HG02678 (cell line): ENCODE data around the gene TBCD.
"Not testable (repeated sequence)": the region's sequence is repeated elsewhere in the genome, so short reads cannot be mapped to it uniquely, and the experiment has no call there.

ENCODE experiments used
- ATAC-seq: cut with Tn5 transposase; IDR thresholded peaks from one replicate; pipeline ENCODE4 v1.9.1; 2021; ENCODE audit warnings: mild to moderate bottlenecking, moderate library complexity; ENCODE audit not compliant: unreplicated experiment

The TBCD gene

DNA sequence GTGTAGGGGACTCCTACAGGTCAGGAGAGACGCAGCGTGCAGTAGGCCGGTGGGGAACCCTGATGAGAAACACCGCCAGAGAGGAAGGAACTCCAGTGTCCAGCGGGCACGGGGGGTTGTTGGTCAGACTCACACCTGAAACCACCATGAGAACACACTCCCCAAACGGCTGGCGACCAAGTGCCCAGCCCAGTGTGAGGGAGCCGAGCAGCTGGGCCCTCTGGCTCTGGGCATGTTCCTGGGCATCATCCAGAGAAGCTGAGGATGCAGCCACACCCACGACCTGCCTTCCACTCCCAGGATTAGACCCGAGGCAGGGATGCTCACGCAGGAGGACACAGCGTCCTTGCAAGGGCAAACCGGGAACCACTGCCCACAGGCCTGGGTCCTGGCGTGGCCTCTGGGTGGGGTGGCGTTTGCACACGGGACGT is 196.2 kb downstream of the TBCD start:
- no peak for ATAC-seq

DNA sequence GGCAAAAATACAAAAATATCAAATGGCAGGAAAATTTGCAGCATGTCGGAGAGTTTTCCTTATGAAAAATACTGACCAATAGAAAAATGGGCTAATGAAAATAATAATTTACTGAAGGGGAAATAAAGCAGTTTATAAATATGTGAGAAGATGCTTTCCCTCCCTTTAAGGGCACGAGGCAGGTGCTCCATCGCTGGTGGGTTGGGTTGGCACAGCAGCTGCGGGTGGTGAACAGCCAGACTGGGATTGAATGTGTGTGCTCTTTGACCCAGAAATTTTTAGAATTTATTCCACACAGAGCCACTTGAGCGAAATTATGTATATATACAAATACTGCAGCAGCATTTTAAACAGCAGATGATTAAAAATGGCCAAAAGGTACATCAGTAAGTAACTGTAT is 197.1 kb downstream of the TBCD start:
- no peak for ATAC-seq

DNA sequence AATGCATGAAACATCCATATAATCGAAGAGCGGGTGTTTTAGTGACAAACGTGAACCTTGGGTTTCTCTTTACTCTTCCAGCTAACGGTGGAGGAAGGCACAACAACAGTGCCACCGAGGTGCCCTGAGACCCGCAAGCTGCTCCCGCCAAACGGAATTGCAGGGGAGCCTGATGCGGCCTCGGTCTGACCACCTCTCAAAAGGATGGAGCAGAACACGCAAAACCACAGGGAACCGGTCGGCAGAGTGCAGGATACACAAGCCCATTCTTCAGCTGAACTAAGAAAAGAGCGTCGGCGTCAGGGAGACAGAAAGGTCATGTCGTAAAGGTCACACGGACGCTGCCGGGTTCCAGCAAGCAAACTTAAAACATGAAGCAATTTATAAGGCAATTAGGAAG is 197.5 kb downstream of the TBCD start:
- no peak for ATAC-seq

DNA sequence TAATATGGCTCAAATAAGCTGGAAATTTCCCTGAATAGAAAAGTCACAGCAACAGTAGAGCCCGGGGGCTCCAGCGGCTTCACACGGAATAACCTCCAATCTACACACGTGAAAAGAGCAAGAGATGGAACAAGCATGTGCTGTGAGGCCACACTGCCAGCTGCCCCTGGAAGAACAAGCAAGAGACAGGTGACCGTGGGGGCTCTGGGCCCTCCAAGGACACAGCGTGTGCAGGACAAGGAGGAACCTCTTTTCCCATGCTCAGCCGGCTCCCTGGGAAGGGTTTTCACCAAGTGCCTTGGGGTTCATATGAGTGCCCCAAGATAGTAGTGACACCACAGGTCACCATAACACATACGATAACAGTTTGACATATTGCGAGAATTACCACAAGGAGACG is 198.1 kb downstream of the TBCD start:
- no peak for ATAC-seq

DNA sequence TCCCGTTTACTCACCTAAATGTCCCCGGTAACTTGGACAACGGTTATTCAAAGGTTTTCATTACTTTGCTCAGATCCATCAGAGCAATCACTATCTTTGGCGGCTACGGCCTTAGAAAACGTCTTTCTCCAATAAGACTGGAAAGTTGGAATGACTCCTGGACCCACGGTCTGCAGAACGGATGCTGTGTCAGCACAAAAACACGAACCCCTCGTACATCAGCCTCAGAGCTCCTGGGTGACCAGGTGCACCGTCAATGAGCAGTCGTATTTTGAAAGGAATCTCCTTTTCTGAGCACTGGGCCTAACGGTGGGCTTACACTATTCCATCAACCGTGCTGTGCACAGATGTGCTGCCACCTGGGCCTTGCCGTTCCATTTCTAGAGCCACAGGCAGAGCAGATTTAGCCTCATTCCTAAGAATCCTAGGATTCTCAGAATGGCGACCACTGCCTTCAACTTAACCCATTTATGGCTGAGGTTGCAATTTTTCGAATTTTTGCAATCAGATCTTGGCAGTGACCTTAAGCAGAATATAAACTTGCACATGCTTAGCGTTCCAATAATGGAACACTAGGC is 198.7 kb downstream of the TBCD start:
- ATAC-seq = no peak

DNA sequence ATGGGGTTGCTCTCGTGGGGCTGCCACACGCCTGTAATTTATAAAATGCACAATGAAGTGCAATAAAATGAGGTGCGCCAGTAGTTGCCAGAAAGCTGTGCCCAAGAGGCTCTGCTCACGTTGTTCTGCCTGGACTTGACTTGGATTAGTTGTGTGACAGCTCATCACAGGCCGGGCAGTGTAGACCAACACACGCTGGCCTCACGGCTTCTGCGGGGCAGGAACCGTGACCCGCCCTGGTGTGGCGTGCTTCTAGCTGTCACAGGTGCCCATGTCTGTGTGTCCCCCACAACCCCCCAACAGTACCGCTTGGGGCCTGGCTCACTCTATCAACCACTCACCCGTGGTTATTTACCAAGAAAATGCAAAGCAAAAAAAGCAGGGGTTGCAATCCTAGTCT is 200.2 kb downstream of the TBCD start:
- no peak for ATAC-seq

DNA sequence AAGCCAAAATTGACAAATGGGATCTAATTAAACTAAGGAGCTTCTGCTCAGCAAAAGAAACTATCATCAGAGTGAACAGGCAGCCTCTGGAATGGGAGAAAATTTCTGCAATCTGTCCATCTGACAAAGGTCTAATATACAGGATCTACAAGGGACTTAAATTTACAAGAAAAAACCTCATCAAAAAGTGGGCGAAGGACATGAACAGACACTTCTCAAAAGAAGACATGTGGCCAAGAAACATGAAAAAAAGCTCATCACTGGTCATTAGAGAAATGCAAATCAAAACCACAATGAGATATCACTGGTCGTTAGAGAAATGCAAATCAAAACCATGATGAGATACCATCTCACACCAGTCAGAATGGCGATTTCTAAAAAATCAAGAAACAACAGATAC is 203.2 kb downstream of the TBCD start:
- not testable (repeated sequence) for ATAC-seq

DNA sequence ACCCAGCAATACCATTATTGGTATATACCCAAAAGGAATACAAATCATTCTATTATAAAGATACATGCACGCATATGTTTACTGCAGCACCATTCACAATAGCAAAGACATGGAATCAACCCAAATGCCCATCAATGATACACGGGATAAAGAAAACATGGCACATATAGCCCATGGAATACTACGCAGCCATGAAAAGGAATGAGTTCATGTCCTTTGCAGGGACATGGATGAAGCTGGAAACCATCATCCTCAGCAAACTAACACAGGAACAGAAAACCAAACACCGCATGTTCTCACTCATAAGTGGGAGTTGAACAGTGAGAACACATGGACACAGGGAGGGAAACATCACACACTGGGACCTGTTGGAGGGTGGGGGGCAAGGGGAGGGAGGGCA is 203.8 kb downstream of the TBCD start:
- ATAC-seq = not testable (repeated sequence)

DNA sequence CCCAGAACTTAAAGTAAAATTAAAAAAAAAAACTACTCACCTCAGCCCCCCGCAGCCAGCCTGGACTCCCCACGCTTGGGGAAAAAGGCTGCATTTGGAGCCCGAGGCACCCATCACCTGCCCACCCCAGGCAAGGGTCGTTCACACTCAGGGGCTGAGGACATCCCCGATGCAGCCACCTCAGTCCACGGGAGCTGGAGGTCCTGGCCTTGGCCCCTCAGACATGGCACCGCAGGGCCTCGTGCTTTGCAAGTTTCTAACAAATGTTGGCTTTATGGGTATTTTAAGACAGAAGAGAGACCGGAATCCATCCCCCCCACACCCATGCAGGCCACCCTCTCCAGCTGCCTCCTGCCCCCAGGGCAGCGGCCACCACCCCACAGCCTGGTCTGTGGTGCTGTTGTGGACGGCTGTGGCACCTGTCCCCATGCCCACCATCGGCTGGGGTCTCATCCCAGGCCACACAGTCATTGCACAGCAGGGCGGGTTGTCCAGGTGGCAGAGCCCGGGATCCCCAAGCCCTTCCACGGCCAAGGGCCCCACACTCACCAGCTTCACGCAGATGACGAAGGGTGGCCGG is 204.4 kb downstream of the TBCD start:
- ATAC-seq = no peak

DNA sequence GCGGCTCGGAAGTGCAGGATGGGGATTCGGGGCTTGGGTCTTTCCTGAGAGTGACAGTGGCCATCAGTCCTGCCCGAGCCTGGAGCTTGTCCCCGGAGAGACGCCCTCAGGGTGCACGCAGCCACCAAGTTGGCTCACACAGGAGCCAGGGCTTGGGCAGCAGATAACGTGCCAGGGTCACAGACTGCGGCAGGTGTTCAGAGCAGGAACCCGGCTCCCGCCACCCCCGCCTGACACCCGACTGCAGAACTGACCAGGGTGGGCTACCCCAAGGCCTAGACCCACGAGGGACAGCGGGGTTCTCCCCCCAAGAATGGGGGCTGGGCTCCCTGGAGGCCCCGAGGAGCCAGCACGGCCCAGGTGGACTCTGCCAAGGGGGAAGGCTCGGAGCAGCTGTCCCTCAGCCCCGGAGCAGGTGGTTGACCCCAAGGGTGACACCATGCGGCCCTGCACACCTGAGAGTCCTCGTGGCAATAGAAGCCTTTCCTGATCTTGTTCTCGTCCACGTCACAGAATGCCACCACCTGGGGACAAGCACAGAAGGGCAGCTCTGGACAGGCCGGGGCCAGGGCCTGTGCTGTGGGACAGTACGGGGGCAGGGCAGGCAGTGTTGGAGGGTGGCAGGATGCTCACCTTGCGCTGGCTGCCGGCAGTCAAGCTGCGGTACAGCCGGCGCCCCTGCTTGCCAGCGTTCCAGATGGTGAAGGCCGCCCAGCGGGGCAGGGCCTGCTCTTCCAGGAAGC is 205.0 kb downstream of the TBCD start:
- ATAC-seq = no peak

DNA sequence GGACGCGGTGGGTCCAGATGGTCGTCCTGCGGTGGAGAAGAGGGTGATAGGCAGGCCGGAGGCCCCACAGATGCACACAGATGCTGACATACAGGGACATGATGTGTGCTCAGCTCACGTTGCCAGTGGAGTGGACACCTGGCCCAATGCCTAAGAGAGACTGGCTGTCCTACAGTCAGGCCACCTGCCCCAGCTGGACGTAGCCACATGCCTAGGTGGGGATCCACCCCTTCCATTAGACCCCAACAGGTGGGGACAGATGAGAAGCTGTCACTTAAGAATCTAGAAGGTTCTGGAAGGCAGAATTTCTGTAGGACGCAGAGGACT is 205.6 kb downstream of the TBCD start:
- no peak for ATAC-seq

DNA sequence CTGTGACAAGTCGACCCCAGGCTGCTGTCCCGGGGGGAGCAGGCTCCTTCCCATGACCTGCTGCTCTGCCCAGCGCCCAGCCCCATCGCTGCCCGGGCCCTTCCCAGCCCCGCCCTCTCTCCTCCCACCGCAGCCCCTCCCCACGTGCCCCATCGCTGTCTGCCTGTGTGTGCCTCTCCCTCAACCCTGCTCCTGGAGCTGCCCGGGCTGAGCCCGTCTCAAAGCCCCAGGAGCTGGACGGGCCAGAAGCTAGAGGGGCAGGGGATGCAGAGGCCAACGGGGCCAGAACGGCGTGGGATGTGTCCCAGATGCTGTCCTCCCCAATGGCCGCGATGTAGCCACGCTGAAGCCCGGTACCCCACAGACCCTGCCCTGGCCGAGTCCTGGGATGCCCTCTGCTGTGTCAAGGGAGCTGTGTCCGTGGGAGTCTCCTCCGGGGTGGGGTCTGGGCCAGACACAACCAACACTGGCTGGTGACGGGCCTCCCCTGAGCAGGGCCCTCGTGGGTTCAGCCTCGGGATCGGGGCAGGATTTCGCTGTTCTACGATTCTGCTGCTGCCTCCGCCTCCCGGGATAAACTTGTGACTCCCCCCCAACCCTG is 206.2 kb downstream of the TBCD start:
- ATAC-seq = no peak

DNA sequence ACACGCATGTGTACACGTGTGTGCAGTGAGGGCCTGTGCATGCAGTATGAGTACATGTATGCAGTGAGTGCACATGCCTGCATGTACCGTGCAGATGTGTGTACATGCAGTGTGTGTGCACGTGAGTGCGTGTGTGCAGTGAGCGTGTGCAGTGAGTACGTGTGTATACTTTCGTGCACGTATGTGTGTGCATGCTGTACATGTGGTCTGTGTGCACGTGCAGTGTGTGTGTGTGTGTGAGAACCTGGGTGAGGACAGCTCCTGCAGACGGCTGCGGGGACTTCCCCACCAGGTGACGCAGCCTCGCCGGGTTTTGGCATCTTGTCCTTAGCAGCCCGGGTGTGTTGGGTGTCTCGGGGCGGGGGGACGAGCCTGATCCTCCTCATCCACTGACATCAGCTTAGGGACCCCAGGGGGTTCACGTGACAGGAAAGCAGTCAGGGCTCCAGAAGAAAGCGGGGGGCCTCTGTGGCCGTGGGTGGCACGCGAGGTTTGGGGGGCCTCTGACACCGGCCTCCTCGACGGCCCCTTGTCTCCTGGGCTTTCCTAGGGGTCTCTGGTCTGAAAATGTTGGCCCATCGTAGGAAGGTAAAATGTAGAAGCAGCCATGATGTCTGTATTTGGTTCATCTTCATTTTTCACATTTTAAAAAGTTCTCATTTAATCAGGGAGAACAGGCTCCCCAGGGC is 207.5 kb downstream of the TBCD start:
- ATAC-seq = no peak

DNA sequence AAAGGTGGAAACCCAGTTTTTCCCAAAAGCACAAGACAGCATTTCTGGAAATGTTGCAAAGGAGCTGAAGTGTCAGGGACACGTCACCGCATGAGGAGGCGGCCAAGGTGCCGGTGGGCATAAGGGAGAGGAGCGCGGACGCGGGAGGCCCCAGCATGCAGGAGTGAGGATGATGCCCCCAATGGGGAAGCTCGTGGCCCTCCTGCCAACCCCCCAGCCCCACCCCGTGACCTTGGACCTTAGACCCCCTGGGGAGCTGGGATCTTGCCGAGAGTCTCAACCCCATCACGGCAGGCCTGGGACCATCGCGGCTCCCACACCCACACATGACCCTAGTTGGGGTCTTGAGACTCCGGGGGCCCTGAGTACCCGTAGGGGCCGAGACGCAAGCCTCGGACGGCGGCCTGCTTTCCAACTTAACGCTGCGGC is 208.1 kb downstream of the TBCD start:
- no peak for ATAC-seq

DNA sequence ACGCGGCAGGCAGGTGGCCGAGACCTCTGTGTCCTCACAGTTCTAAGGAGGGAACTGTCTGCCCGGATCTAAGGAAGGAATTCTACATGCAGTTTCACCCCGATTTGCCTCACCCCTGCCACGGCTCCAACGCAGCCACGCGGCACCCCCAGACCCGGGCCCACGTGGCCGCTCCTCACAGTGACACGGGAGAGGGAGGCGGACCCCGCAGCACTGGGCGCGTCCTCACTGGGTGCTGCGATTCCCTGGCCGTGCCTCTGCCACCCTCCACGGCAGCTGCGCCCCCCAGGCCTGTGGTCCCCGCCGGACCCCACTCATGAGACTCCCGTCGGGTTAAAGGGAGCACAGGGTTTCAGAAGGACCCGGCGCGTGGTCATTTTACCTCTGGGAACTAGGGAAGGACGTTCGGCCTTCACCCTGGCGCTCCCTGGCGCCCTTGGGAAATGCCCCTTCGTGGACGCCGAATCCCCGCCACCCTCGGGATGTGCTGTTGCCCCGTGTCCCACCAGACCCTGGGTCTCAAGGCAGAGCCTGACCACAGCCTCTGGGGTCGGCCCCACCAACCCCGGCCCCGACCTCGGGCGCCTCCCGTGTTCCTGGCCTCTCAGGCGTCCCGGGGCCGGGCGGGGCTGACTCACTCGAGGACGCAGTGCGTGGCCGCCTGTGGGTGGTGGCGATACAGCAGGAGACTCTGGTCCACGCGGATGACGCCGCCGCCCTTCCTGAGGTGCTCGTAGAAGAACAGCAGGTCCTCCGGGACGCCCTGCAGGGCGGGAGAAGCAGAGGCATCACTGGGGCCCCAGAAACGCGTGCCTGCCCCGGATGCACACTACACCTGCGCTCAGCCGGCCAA is 208.8 kb downstream of the TBCD start:
- ATAC-seq = no peak

DNA sequence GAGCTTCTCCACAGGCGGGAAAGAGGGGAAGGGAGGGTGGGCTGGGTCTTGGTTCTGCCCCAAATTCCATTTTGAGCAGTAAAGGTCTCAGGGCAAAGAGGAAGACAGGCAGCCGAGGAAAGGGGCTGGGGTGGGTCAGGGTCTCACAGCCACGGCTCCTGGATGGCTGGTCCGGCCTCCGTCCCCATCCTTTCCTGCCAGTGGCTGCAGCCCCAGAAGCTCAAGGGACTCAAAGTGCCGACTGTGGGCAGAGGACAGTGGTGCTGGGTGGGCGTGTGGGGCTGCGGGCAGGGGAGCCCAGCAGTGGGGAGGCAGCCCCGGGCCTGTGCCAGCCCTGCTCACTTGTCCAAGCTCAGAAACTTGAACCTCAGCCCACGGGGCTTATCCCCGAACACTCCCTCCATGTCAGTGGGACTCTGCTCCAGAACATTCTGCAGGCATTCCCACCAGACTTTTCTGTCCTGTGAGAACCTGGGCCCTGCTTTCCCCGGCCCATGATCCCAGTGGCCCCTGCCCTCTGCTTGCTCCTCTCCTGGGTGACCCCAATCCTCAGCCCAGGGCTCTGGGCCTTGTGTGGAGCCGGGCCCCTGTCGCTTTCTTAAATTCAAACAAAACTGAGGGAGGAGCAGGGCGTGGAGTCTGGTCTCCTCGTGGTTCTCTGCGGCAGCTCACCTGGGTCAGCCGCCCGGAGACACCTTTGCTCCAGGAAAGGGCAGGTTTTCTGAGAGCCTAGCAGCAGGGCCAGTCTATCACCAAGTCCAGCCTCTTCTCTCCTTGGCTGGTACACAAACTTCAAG is 209.7 kb downstream of the TBCD start:
- ATAC-seq = no peak

DNA sequence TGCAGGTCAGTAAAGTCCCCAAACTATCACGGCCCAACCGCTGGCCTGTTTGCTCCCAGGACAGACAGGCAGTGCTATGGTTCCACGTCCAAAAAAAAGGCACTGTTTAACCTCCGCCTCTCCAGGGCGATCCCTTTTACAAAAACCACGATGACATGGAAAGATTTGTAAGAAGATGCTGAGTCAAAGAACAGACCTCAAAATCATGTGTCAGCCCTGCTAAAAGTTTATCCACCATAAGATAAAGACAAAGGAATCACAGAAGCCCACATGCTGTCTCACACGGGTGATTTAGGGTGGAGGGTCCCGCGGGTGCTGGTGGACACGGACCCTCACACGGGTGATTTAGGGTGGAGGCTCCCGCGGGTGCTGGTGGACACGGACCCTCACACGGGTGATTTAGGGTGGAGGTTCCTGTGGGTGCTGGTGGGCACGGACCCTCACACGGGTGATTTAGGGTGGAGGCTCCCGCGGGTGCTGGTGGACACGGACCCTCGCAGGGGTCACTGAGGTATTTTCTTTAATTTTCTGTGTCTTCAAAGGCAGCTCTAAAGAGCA is 210.4 kb downstream of the TBCD start:
- no peak for ATAC-seq

DNA sequence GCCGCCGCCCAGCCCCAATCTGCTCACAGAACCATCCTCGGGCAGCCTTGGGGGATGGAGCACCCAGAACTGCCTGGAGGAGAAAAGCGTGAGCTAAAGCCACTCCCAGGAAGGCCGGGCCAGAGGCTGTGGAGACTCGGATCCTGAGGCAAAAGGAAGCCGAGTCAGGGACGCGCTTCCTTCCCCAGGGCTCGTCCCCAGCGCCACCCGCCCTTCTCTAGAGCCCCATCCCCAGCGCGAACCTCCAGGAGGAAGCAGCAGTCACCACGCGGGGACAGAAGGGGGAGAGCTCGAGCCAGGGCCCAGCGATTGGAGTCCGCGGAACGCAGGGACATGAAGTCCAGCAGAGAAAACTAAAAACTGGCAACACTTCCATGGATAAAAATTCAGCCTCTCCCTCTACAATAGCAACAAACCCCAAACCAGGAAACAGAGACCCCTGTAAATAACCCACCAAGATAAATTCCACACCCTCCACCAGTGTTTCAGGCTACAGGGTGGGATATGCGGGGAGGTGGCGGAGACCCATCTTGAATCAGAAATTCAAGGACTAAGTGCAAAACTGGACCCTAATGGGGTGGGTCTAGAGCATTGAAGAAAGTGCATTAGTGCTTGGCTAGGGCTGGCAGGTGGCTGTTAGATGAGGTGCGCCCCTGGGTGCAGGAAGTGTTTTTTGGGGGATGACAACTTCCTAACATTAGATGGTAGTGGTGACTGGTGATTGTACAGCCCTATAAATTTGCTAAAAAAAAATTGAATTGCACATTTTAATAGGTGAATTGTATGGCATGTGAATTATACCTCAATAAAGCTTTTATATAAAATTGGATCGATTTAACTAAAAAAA is 211.5 kb downstream of the TBCD start:
- ATAC-seq = no peak

DNA sequence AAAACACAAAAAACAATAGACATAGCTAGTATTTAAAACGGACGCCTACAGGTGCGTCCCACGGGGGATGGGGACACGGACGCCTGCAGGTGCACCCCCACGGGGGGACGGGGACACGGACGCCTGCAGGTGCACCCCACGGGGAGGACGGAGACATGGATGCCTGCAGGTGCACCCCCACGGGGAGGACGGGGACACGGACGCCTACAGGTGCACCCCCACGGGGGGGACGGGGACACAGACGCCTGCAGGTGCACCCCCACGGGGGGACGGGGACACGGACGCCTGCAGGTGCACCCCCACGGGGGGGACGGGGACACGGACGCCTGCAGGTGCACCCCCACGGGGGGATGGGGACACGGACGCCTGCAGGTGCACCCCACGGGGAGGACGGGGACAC is 212.6 kb downstream of the TBCD start:
- ATAC-seq = not testable (repeated sequence)
